ENCODE results near the gene LCN12.

DNA sequence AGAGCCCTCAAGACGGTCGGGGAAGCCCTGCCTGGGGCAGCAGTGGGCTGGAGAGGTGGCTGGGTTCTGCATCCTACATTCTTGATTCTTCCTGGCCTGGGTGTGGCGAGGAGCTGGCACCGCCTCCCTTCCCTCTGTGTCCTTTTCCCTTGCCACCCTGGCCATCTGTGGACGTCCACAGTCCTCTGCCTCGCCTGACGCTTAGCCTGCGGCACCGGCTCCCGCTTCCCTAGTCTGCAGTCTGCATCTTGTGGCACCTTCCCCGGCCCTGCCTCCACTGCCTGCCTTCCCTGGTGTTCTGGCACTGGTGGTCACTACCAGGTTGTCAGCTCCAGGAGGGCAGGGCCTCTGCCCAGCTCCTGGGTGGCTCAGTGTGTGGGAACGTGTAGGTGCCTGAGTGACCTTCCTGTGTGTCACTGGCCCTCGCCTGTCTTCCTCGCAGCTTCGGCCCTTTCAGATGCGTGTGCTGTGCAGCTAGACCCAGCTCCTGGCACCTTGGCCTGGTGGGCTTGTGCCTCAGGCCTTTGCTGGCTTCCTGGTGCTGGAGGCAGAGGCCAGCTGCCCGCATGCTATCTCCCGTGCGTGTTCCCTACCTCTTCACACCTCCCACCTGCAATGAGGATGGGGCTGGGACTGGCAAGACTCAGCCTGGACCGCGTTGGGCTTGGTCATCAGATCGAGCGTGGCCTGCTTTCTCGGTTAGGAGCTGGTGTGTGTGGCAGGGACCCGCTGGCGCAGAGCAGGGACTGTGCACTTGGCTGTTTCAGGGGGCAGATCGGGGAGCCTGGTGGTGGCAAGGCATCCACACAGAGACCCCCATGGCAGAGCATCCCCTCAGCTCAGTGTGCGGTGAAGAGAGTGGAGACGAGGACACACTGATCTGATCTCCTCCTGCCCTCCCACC, 44.8 kb upstream of the LCN12 start:
- TF ChIP-seq, protein P1, sequence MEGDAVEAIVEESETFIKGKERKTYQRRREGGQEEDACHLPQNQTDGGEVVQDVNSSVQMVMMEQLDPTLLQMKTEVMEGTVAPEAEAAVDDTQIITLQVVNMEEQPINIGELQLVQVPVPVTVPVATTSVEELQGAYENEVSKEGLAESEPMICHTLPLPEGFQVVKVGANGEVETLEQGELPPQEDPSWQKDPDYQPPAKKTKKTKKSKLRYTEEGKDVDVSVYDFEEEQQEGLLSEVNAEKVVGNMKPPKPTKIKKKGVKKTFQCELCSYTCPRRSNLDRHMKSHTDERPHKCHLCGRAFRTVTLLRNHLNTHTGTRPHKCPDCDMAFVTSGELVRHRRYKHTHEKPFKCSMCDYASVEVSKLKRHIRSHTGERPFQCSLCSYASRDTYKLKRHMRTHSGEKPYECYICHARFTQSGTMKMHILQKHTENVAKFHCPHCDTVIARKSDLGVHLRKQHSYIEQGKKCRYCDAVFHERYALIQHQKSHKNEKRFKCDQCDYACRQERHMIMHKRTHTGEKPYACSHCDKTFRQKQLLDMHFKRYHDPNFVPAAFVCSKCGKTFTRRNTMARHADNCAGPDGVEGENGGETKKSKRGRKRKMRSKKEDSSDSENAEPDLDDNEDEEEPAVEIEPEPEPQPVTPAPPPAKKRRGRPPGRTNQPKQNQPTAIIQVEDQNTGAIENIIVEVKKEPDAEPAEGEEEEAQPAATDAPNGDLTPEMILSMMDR (IDR thresholded peaks at IDR 0.05): no peak
- TF ChIP-seq POLR2A (IDR thresholded peaks at IDR 0.05): no peak
